Neural crest cell (in vitro differentiated cells): ENCODE data around the gene HAVCR2. TPM values are rescaled to one million over a fixed set of nuclear protein-coding genes. Genes with fewer than 3 reads are reported as not detected.
A peak's percentile ranks its signal among the peaks of the same experiment; 100 is the strongest.

Experiments used
- DNase-seq: peaks from one replicate; pipeline ENCODE4 v3.0.0; 2021; ENCODE audit warnings: low read depth, mixed read lengths, low spot score
- H3K27ac Mint-ChIP-seq: one replicate; pipeline ENCODE4 v1.8.0; 2021; ENCODE audit warnings: mild to moderate bottlenecking, mixed read lengths; ENCODE audit not compliant: unreplicated experiment
- H3K27me3 Mint-ChIP-seq: 2 replicates; pipeline ENCODE4 v1.8.0; 2021; ENCODE audit warnings: low read depth, mild to moderate bottlenecking, mixed read lengths
- H3K36me3 Mint-ChIP-seq: 2 replicates; pipeline ENCODE4 v1.8.0; 2021; ENCODE audit warnings: low read depth, mild to moderate bottlenecking, mixed read lengths
- H3K4me1 Mint-ChIP-seq: 2 replicates; pipeline ENCODE4 v1.8.0; 2021; ENCODE audit warnings: mixed read lengths
- H3K4me3 Mint-ChIP-seq: one replicate; pipeline ENCODE4 v1.8.0; 2021; ENCODE audit warnings: mild to moderate bottlenecking, mixed read lengths
- H3K9me3 Mint-ChIP-seq: 2 replicates; pipeline ENCODE4 v1.8.0; 2021; ENCODE audit warnings: mixed read lengths
- long read RNA-seq: library from polyadenylated mRNA; unstranded; transcript quantifications from one replicate; pipeline ENCODE4 v2.0.0, GENCODE V29; 2020
- total RNA-seq: library from RNA; stranded (reverse); gene quantifications from 2 replicates; pipeline ENCODE4 v1.2.1, GENCODE V29; 2021
- TF ChIP-seq, protein P1 (sequence below): fragments of 200-600 bp; sonication (generic); conservative IDR thresholded peaks from 2 replicates; pipeline ENCODE4 v1.5.0; 2021; ENCODE audit warnings: antibody characterized with exemption, mild to moderate bottlenecking

The HAVCR2 gene
- total RNA-seq, result 0.19 and 0.55 TPM in 2 replicates
- long read RNA-seq, partial matches to known transcripts, result 1 of 1 reads
- long read RNA-seq, other reads (novel, unspliced or antisense), result 0 of 1 reads

DNA sequence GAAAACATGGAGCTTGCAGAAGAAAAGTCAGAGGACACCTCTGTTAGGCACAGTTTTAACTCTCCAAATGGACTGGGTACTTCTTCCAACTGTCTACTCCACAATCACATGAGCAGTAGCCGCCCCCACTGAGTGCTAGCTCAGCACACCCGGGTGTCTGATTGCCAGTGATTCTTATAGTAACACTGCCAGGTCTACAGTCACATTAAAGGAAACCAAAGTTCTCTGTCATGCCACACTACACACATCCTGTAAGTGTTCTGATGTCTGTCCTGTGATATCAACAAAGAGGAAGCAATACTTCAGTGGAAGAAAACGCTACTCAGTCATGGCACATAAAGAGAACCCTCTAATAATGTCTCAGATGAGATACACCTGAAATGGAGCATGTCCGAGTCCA is at the start of gene HAVCR2:
Gene HAVCR2 (minus strand): TSS at position 69 of the 400 bp plus-strand sequence. CDS start 61 bp downstream, at position 8.
- H3K36me3 Mint-ChIP-seq, result no peaks in the 10 kb centered on the region
- H3K9me3 Mint-ChIP-seq, result no peaks in the 10 kb centered on the region
- H3K27ac Mint-ChIP-seq, result no peak within 1 kb of the TSS
- H3K4me1 Mint-ChIP-seq, result peaks cover 20% of the 10 kb centered on the region
- no peaks in the 10 kb centered on the region for H3K27me3 Mint-ChIP-seq
- no peak within 1 kb of the TSS for H3K4me3 Mint-ChIP-seq
- TF ChIP-seq, protein P1, sequence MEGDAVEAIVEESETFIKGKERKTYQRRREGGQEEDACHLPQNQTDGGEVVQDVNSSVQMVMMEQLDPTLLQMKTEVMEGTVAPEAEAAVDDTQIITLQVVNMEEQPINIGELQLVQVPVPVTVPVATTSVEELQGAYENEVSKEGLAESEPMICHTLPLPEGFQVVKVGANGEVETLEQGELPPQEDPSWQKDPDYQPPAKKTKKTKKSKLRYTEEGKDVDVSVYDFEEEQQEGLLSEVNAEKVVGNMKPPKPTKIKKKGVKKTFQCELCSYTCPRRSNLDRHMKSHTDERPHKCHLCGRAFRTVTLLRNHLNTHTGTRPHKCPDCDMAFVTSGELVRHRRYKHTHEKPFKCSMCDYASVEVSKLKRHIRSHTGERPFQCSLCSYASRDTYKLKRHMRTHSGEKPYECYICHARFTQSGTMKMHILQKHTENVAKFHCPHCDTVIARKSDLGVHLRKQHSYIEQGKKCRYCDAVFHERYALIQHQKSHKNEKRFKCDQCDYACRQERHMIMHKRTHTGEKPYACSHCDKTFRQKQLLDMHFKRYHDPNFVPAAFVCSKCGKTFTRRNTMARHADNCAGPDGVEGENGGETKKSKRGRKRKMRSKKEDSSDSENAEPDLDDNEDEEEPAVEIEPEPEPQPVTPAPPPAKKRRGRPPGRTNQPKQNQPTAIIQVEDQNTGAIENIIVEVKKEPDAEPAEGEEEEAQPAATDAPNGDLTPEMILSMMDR, result no peak
- no peak for DNase-seq

DNA sequence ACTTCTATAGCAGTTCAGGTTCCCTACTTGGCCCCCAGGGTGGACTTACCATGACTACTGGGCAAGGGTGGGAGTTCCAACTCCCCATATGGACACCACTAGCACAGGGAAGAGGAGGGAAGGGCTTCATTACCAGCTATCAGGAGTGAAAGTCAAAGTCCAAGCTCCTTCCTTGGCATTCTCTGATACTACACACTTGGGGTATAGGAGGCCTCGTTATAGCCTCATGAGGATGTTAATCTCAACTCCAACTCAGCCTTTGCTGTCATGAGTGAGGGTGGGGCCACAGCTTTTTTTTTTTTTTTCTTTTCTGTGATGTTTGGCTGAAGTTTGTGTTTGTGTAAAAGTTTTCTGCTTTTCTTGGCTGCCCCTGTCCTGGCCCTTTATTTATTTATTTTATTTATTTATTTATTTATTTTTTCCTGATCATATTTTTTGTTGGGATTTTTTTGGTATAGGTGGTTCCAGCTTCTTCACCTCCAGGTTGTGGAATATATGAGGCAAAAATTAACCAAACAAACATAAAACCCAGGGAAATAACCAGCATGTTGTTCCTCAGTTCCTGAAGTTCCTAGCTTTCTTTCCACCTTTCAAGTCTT is 48.5 kb upstream of the HAVCR2 start:
- H3K4me3 Mint-ChIP-seq, result no peak overlapping the region
- H3K4me1 Mint-ChIP-seq, result no peaks in the 10 kb centered on the region
- no peaks in the 10 kb centered on the region for H3K36me3 Mint-ChIP-seq
- peaks cover 2% of the 10 kb centered on the region for H3K27me3 Mint-ChIP-seq
- no peak for DNase-seq
- TF ChIP-seq, protein P1, result no peak
- no peak overlapping the region for H3K27ac Mint-ChIP-seq
- peaks cover 3% of the 10 kb centered on the region for H3K9me3 Mint-ChIP-seq

DNA sequence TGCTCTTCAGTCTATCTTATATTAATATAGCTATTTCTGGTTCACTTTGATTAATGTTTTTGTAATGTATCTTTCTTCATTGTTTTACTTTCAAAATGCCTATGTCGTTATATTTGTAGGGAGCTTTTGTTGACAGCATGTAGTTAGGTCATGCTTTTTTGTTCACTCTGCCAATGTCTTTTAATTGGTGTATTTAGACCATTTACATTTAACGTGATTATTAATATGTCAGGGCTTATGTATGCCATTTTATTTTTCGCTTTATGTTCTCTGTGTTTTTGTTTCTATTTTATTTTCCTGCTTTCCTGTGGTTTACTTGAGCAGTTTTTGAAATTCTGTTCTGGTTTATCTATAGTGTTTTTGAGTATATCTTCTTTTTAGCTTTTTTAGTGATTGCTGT is 46.5 kb upstream of the HAVCR2 start:
- no peak for DNase-seq
- Mint-ChIP-seq H3K36me3 (no peaks in the 10 kb centered on the region), H3K4me3 (no peak overlapping the region), H3K9me3 (peaks cover 3% of the 10 kb centered on the region), H3K4me1 (no peaks in the 10 kb centered on the region), H3K27me3 (peaks cover 2% of the 10 kb centered on the region), H3K27ac (no peak overlapping the region)
- TF ChIP-seq, protein P1, result no peak

DNA sequence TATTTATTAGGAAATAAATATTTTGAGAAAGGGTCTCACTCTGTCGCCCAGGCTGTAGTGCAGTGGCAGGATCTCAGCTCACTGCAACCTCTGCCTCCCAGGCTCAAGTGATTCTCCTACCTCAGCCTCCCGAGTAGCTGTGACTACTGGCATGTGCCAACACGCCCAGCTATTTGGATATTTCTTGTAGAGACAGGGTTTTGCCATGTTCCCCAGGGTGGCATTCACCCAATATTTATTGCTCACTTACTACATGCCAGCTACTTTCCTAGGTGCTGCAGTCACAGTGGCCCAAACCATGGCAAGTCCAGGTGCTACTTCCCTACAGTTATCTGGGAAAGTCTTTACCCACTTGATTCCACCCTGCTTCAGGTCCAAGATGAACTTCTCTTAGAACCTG is 42.2 kb upstream of the HAVCR2 start:
- Mint-ChIP-seq H3K4me1 (no peaks in the 10 kb centered on the region), H3K27me3 (peaks cover 2% of the 10 kb centered on the region), H3K4me3 (no peak overlapping the region), H3K27ac (no peak overlapping the region), H3K36me3 (no peaks in the 10 kb centered on the region), H3K9me3 (no peaks in the 10 kb centered on the region)
- TF ChIP-seq, protein P1, result no peak
- no peak for DNase-seq

DNA sequence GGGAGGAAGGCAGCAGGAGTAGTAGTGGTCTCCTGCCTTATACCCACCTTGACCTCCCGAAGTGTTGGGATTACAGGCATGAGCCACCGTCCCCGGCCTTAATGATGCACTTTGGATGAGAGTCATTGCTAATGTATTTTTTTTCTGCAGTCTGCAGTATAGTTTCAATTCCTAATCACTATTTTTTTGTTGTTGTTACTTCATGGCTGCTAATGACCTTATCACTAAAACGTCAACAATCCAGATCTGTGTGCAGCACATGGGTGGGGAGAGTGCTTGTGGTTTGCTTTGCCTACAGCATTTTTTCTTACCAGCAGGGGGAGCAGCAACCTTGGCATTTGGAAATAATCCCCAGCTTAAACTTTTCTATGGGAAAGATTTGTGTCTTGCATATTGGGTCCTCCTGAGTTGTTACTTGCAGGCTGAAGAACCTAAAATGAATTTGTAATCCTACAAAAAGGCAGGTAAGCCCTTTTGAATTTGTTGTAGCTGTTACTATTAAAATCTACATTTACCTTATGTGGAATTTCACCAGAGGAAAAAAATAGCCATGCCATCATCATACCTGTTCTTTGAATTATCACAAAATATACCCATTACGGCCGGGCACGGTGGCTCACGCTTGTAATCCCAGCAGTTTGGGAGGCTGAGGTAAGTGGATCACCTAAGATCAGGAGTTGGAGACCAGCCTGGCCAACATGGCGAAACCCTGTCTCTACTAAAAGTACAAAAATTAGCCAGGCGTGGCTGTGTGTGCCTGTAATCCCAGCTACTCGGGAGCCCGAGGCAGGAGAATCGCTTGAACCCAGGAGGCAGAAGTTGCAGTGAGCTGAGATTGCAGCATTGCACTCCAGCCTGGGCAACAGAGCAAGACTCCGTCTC is 40.1 kb upstream of the HAVCR2 start:
- no peaks in the 10 kb centered on the region for H3K36me3 Mint-ChIP-seq
- no peak overlapping the region for H3K27ac Mint-ChIP-seq
- H3K4me1 Mint-ChIP-seq, result peaks cover 2% of the 10 kb centered on the region
- DNase-seq, result peak; percentile 75
- H3K9me3 Mint-ChIP-seq, result no peaks in the 10 kb centered on the region
- H3K27me3 Mint-ChIP-seq, result peaks cover 6% of the 10 kb centered on the region
- no peak overlapping the region for H3K4me3 Mint-ChIP-seq
- TF ChIP-seq, protein P1, result peak; percentile 89
